Measurements from ENCODE around the gene BTN1A1.
"Not testable (repeated sequence)": the region's sequence is repeated elsewhere in the genome, so short reads cannot be mapped to it uniquely, and the experiment has no call there.

The BTN1A1 gene

GRCh38 chr6:26459023-26459810 is 40.9 kb upstream of the BTN1A1 start:
- H3K27ac ChIP-seq: no peak overlapping the region
- TF ChIP-seq ZFX (IDR thresholded peaks at IDR 0.05; ENCODE audit: borderline replicate concordance) (no peak), CTCF (IDR thresholded peaks at IDR 0.05) (no peak)

GRCh38 chr6:26461353-26461752 is 38.8 kb upstream of the BTN1A1 start:
- not testable (repeated sequence) for H3K27ac ChIP-seq

GRCh38 chr6:26464014-26464413 is 36.1 kb upstream of the BTN1A1 start:
- no peak overlapping the region for H3K27ac ChIP-seq
- TF ChIP-seq ZFX (IDR thresholded peaks at IDR 0.05; ENCODE audit: borderline replicate concordance) (no peak), CTCF (IDR thresholded peaks at IDR 0.05) (no peak)

- H3K27ac ChIP-seq: no peak overlapping the region
- no peak for TF ChIP-seq CTCF (IDR thresholded peaks at IDR 0.05)
- TF ChIP-seq ZFX (IDR thresholded peaks at IDR 0.05; ENCODE audit: borderline replicate concordance): no peak
Measured at GRCh38 chr6:26464416-26465131, 35.5 kb upstream of the BTN1A1 start.

GRCh38 chr6:26465776-26466175 is 34.3 kb upstream of the BTN1A1 start:
- TF ChIP-seq CTCF (IDR thresholded peaks at IDR 0.05): no peak

GRCh38 chr6:26468829-26469228 is 31.3 kb upstream of the BTN1A1 start:
- H3K27ac ChIP-seq: no peak overlapping the region
- TF ChIP-seq CTCF (IDR thresholded peaks at IDR 0.05): no peak
- no peak for TF ChIP-seq ZFX (IDR thresholded peaks at IDR 0.05; ENCODE audit: borderline replicate concordance)

More at GRCh38 chr6:26465776-26466175, 34.3 kb upstream of the BTN1A1 start:
- no peak overlapping the region for H3K27ac ChIP-seq

GRCh38 chr6:26470643-26471042 is 29.5 kb upstream of the BTN1A1 start:
- H3K27ac ChIP-seq: no peak overlapping the region
- TF ChIP-seq ZFX (IDR thresholded peaks at IDR 0.05; ENCODE audit: borderline replicate concordance) (no peak), CTCF (IDR thresholded peaks at IDR 0.05) (no peak)

All from 22Rv1 (cell line).